Inflammatory macrophage (primary cell): ENCODE results near the gene LEPR.
"Not testable (repeated sequence)": the region's sequence is repeated elsewhere in the genome, so short reads cannot be mapped to it uniquely, and the experiment has no call there.

Experiments used
- DNase-seq, 2 donors: peaks; one replicate each; pipeline ENCODE4 v3.0.0-alpha.2; 2020 to 2022

The LEPR gene

GRCh38 chr1:65440915-65441314 is 20.4 kb downstream of the LEPR start:
- no peak for DNase-seq

- no peak for DNase-seq
These were observed 21.0 kb downstream of the LEPR start for GRCh38 chr1:65441464-65441863.

- no peak for DNase-seq
These were observed 22.0 kb downstream of the LEPR start for GRCh38 chr1:65442442-65442841.

DNA sequence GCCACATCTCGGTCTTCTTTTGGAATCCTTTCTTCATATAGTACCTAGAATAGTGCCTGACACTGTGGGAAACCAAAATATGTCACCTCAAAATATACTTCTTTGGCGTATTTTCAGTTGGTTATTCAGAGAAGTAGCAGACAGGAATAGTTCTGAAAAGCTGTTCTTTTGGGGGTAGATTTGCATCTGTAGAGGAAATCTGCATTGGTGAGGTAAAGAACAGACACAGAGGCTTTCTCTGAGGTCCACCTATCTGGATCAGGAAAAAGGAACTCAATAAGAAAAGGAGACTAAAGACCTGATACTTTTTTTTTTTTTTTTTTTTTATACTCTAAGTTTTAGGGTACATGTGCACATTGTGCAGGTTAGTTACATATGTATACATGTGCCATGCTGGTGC is 23.2 kb downstream of the LEPR start:
- DNase-seq: no peak

DNA sequence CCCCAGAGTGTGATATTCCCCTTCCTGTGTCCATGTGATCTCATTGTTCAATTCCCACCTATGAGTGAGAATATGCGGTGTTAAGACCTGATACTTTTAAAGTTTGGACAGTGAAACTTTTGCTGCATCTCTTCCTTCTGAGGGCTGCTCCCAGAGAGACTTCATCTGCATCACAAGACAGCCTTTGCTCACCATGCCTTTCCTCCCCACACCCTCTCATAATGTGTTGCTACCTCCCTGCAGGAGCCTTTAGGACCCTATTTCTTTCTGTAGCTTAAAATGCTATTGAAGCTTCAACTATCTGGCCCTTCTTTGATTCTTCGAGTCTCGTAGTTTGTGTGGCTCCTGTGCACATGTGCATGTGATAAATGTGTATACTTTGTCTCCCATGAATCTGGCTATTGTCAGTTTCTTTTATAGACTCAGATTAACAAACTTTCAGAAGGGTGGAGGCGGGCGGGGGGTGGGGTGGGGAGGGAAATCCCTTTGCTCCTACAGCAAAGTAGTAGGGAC is 23.7 kb downstream of the LEPR start:
- DNase-seq: no peak

DNA sequence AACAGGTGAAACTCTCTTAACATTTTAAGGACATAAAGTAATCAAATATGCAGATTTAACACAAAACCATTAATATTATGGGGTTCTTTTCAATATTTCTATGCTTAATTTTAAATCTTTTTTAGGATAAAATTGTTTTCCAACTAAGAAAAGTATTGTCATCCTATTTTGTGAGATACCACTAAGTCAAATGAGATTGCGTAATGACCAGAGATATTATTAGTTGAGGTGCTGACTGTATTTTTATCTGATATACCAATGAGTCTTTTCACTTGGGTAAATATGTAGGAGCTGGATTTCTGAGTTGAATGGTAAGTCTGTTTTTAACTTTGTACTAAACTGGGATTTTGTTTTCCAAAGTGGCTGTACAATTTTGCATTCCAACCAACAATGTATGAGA is 25.4 kb downstream of the LEPR start:
- DNase-seq: no peak

DNA sequence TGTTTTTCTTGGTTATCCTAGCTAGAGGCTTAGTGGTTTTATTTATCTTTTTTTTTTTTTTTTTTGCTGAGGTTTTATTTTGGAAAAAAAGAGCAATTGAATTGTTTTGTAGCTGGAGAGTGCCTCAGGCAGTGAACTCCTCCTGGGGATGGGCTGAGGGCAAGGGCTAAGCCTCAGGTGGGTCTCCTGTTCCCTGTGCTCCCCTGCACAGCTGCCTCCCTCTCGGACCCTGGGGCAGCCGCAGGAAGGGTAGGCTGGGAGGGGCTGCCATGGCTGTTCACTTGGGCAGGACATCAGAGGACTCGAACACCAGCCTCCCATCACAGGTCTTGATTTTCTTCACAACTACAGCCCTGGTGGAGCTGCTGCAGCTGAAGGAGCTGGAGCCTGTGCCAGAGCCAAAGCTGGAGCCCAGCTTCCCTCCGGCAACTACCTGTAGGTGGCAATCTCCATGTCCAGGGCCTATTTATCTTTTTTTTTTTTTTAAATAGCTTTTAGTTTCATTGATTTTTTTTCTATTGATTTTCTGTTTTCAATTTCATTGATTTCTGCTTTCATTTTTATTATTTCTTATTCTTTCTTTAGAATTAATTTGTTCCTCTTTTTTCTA is 28.9 kb downstream of the LEPR start:
- no peak for DNase-seq

GRCh38 chr1:65455678-65456077 is 35.2 kb downstream of the LEPR start:
- not testable (repeated sequence) for DNase-seq

DNA sequence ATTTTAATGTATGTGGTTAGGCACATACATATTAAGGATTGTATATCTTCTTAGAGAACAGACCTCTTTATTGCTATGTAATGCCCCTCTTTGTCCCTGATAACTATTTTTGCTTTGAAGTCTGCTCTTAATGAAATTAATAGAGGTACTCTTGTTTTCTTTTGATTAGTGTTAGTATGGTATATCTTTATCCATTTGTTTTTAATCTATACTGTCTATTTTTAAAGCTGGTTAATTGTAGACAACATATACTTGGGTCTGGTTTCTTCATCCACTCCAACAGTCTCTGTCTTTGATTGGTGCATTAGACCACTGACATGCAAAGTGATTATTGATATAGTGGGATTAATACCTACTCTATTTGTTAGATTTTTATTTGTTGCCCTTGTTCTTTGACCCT is 36.0 kb downstream of the LEPR start:
- no peak for DNase-seq

DNA sequence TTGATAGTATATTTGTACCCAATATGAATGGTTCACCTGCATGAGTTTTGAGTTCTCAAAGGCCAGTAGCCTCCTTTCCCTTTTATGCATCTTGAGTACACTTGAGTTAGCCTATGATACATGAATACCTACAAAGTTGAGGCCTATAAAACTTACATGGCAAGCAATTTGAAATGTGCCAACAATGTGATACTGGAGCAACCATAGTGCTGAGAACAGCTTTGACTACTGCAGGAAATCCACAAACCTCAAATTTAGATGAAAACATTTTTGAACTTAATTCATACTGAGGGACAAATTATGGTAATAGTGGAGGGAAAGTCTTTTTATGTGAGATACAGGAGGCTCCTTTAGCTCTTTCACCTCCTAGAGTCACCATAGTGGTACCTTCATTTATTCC is 37.4 kb downstream of the LEPR start:
- no peak for DNase-seq

DNA sequence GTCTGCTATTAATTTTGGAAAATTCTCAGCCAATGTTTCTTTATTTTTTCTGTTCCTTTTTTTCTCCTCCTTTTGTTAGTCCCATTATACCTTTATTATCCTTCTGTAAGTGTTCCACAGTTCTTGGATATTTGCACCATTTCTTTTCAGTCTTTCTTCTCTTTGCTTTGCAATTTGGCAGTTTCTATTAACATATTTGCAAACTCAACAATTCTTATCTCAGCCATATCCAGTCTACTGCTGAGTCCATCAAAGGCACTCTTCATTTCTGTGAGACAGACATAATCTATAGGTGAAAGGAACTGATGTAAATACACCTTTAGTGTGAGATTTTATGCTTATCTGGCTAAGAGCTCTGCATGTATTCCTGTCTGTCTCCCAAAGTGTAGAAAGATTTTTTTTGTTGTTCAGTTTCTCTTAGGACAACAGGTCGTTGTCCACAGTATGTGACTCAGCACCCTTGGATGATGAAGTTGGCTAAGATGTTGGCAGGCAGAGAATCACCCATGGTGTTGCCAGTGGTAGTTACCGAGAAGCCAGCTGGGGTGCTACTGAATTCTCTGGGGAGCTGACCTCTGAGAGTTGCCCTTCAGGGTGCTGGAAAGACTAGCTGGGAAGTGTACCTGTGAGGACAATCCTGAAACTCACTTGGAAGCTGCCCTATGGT is 38.4 kb downstream of the LEPR start:
- DNase-seq: no peak

DNA sequence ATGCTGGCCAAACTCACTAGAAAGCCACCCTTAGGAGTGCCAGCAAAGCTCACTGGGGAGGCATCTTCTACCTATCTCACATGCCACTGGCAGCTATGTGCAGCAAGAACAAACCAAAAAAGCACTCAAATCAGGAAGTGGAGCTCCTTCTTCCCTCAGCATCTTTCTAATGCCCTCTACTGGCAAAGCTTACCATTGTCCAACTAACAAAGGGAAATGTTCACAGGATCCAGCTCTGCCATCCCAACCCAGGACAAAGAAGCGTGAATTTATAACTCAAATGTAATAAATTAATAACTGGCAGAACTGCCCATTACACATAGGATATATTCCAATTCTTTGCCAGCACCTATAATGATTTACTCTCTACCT is 38.9 kb downstream of the LEPR start:
- DNase-seq: peak; percentile 47 to 54

DNA sequence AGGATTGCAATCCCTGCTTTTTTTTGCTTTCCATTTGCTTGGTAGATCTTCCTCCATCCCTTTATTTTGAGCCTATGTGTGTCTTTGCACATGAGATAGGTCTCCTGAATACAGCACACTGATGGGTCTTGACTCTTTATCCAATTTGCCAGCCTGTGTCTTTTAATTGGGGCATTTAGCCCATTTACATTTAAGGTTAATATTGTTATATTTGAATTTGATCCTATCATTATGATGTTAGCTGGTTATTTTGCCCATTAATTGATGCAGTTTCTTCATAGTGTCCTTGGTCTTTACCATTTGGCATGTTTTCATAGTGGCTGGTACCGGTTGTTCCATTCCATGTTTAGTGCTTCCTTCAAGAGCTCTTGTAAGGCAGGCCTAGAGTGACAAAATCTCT is 45.4 kb downstream of the LEPR start:
- DNase-seq: not testable (repeated sequence)

- no peak for DNase-seq
These were observed 47.1 kb downstream of the LEPR start for GRCh38 chr1:65467536-65467935.

- DNase-seq: no peak
These were observed 48.8 kb downstream of the LEPR start for GRCh38 chr1:65469126-65469888.

DNA sequence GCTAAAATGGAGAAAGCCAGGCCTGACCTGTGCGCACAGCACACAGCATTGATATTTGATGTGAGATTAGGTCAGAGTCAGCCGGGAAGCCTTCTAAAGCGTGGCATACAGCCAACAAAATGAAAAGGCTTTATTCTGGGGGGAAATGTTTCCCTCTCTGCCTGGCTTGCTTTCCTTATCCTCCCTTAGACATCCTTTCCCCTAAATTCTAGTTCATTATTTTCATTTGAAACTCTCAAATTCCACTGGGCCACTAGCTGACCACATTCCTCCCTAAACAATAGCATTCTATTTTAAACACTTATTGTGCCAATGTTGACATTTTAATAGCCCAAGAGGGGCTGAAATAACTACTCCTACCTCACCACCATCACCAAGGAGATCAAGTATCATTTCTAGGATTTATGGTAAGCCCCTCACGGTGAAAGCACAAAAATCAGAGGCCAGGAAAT is 49.4 kb downstream of the LEPR start:
- no peak for DNase-seq
